Cardiac muscle cell (in vitro differentiated cells and primary cell): ENCODE results near the gene CFHR4. TPM values are rescaled to one million over a fixed set of nuclear protein-coding genes. Genes with fewer than 3 reads are reported as not detected.
"Not testable (repeated sequence)": the region's sequence is repeated elsewhere in the genome, so short reads cannot be mapped to it uniquely, and the experiment has no call there.

Experiments
- DNase-seq, 2 donors: peaks; one replicate each; pipeline versions ENCODE4 v3.0.0 to v3.0.0-alpha.2; 2010 to 2017; ENCODE audit warnings: low read depth in 1 of 2, low spot score in 1 of 2
- H3K27ac ChIP-seq: fragments of 200-600 bp; sonication (generic); 2 replicates; pipeline ENCODE4 v1.5.1; 2016
- H3K27me3 ChIP-seq: fragments of 200-600 bp; sonication (generic); 2 replicates; pipeline ENCODE4 v1.6.0; 2016; ENCODE audit warnings: control low read depth
- H3K36me3 ChIP-seq: fragments of 200-600 bp; sonication (generic); 2 replicates; pipeline ENCODE4 v1.5.1; 2016; ENCODE audit warnings: control low read depth
- H3K4me1 ChIP-seq: fragments of 200-600 bp; sonication (generic); 2 replicates; pipeline ENCODE4 v1.8.1; 2017; ENCODE audit warnings: low read depth, mild to moderate bottlenecking, mixed run types
- H3K4me3 ChIP-seq: fragments of 200-600 bp; sonication (generic); 2 replicates; pipeline ENCODE4 v1.5.1; 2016; ENCODE audit warnings: mild to moderate bottlenecking
- H3K9me3 ChIP-seq: fragments of 200-600 bp; sonication (generic); 2 replicates; pipeline ENCODE4 v1.5.1; 2017; ENCODE audit warnings: low read depth, mild to moderate bottlenecking, control low read depth
- polyA plus RNA-seq: library from polyadenylated mRNA; unstranded; fragments of >200 nt; fragmentation: Nextera tagmentation; extraction: Ambion mirVana; gene quantifications from 2 replicates; pipeline ENCODE4 v1.2.1, GENCODE V29; 2016
- total RNA-seq: library from RNA; depleted of rRNA; stranded (reverse); fragments of >200 nt; gene quantifications from 2 replicates; pipeline ENCODE4 v1.2.3, GENCODE V29; 2016
- TF ChIP-seq, protein P1 (sequence below): IDR thresholded peaks from 2 replicates; pipeline ENCODE4 v1.5.1; 2012; ENCODE audit warnings: low read depth, mild to moderate bottlenecking, low read length

The CFHR4 gene
- total and polyA plus RNA-seq, 2 experiments from 2014 or later, result not detected

GRCh38 chr1:196860323-196860884, 27.4 kb upstream of the CFHR4 start:
- TF ChIP-seq, protein P1, sequence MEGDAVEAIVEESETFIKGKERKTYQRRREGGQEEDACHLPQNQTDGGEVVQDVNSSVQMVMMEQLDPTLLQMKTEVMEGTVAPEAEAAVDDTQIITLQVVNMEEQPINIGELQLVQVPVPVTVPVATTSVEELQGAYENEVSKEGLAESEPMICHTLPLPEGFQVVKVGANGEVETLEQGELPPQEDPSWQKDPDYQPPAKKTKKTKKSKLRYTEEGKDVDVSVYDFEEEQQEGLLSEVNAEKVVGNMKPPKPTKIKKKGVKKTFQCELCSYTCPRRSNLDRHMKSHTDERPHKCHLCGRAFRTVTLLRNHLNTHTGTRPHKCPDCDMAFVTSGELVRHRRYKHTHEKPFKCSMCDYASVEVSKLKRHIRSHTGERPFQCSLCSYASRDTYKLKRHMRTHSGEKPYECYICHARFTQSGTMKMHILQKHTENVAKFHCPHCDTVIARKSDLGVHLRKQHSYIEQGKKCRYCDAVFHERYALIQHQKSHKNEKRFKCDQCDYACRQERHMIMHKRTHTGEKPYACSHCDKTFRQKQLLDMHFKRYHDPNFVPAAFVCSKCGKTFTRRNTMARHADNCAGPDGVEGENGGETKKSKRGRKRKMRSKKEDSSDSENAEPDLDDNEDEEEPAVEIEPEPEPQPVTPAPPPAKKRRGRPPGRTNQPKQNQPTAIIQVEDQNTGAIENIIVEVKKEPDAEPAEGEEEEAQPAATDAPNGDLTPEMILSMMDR, result no peak
- DNase-seq, result no peak
- no peak overlapping the region for H3K4me3 ChIP-seq
- H3K4me1 ChIP-seq, result no peaks in the 10 kb centered on the region
- no peaks in the 10 kb centered on the region for H3K27me3 ChIP-seq
- no peaks in the 10 kb centered on the region for H3K9me3 ChIP-seq
- no peak overlapping the region for H3K27ac ChIP-seq
- H3K36me3 ChIP-seq, result no peaks in the 10 kb centered on the region

GRCh38 chr1:196861429-196861828, 26.4 kb upstream of the CFHR4 start:
- no peak for DNase-seq
- TF ChIP-seq, protein P1, result no peak
- Histone ChIP-seq H3K27me3 (no peaks in the 10 kb centered on the region), H3K4me1 (no peaks in the 10 kb centered on the region), H3K9me3 (no peaks in the 10 kb centered on the region), H3K27ac (no peak overlapping the region), H3K36me3 (no peaks in the 10 kb centered on the region), H3K4me3 (no peak overlapping the region)

DNA sequence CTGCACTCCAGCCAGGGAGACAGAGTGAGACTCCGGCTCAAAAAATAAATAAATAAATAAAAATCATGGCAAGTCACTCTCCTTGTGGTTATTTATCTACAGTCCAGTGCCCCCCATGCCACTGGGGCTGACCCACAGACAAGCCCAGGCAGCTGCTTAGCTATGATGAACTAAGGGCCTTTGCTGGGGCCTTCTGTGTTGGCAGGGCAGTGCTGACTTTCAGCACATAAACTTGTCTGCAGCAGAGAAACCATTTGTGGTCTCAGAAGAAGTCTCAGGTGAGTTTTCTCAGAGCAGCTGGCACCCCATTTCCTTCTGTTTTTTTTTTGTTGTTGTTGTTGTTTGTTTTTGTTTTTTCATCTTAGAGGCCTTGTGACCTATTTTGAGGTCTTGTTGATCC, 20.9 kb upstream of the CFHR4 start:
- no peaks in the 10 kb centered on the region for H3K4me1 ChIP-seq
- no peak overlapping the region for H3K27ac ChIP-seq
- H3K4me3 ChIP-seq, result no peak overlapping the region
- H3K27me3 ChIP-seq, result no peaks in the 10 kb centered on the region
- H3K9me3 ChIP-seq, result no peaks in the 10 kb centered on the region
- no peaks in the 10 kb centered on the region for H3K36me3 ChIP-seq
- TF ChIP-seq, protein P1, result no peak
- no peak for DNase-seq

DNA sequence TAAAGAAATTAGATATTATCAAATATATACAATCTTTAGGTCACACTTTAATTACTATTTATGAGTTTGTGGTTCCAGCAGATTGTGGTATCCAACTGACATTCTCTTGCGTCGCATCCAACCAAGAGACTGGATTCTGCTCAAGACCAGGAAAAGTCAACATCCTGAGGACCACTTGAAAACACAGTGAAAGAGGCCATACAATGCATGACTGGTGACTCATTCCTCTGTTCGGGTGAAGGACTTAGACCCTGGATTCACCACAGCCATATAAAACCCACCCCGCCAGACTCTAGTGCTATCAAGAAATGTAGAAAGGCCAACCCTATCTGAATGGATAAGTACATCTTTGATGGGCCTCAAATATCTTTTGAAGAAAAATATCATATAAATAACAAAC, 14.5 kb upstream of the CFHR4 start:
- Histone ChIP-seq H3K36me3 (no peaks in the 10 kb centered on the region), H3K4me3 (no peak overlapping the region), H3K27me3 (peaks cover 11% of the 10 kb centered on the region), H3K9me3 (no peaks in the 10 kb centered on the region), H3K4me1 (peaks cover 3% of the 10 kb centered on the region), H3K27ac (no peak overlapping the region)
- no peak for DNase-seq
- TF ChIP-seq, protein P1, result no peak

DNA sequence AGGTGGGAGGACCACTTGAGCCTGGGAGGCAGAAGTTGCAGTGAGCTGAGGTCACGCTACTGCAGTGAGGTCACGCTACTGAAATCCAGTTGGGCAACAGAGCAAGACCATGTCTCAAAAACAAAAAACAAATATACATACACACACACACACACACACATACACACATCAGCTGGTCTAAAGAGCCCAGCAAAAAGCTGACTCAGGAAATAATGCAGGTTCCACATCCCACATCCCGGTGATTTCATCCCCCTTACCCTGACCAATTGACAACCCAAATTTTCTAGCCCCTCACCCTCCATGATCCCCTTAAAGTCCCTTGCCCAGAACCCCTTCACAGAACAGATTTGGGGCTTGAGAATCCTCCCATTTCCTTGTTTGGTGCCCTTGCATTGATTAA, 11.9 kb upstream of the CFHR4 start:
- DNase-seq, result no peak
- no peaks in the 10 kb centered on the region for H3K9me3 ChIP-seq
- H3K36me3 ChIP-seq, result no peaks in the 10 kb centered on the region
- TF ChIP-seq, protein P1, result no peak
- no peak overlapping the region for H3K27ac ChIP-seq
- peaks cover 20% of the 10 kb centered on the region for H3K27me3 ChIP-seq
- H3K4me3 ChIP-seq, result no peak overlapping the region
- H3K4me1 ChIP-seq, result peaks cover 3% of the 10 kb centered on the region

DNA sequence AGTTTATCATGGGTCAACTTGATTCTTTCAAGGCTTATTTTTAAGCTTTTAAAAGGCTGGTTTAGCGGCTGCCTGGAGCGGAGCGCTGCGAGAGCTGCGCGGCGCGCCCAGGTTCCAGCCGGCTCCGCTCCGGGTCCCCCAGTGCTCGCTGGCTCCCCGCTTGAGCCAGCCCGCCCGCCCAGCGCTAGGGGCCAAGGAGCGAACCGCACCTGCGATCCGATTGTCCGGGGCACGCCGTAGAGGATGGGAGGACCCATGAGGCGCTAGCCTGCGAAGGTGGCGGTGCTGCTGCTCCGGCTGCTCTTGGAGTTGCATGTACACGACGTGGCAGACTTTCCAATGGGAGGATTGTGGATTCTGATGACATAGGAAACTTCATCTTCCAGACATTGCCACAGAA, 9.9 kb upstream of the CFHR4 start:
- peaks cover 20% of the 10 kb centered on the region for H3K27me3 ChIP-seq
- H3K4me1 ChIP-seq, result peaks cover 3% of the 10 kb centered on the region
- peak overlapping the region; percentile 27 for H3K4me3 ChIP-seq
- H3K27ac ChIP-seq, result no peak overlapping the region
- no peaks in the 10 kb centered on the region for H3K36me3 ChIP-seq
- TF ChIP-seq, protein P1, result no peak
- H3K9me3 ChIP-seq, result no peaks in the 10 kb centered on the region
- peak; percentile 18 to 34 for DNase-seq

- not testable (repeated sequence) for DNase-seq, H3K4me1 ChIP-seq, H3K36me3 ChIP-seq, H3K9me3 ChIP-seq, H3K27me3 ChIP-seq, H3K27ac ChIP-seq, H3K4me3 ChIP-seq
Measured at GRCh38 chr1:196886560-196886959, 1.3 kb upstream of the CFHR4 start.
